Nephron (organoid): ENCODE measurements around the gene FBLN2.

Experiments
- H3K27ac Mint-ChIP-seq, 3 experiments: 2 replicates each; pipeline ENCODE4 v1.8.0; 2020; ENCODE audit warnings: mixed read lengths in 3 of 3, mild to moderate bottlenecking in 2 of 3, moderate library complexity in 1 of 3
- H3K27me3 Mint-ChIP-seq: 2 replicates; pipeline ENCODE4 v1.8.0; 2021; ENCODE audit warnings: low read depth, mild to moderate bottlenecking, moderate library complexity, mixed read lengths
- H3K36me3 Mint-ChIP-seq: 2 replicates; pipeline ENCODE4 v1.8.0; 2020; ENCODE audit warnings: low read depth, mixed read lengths
- H3K4me1 Mint-ChIP-seq: 2 replicates; pipeline ENCODE4 v1.8.0; 2020; ENCODE audit warnings: mixed read lengths
- H3K4me3 Mint-ChIP-seq, 3 experiments: 2 replicates each; pipeline ENCODE4 v1.8.0; 2020; ENCODE audit warnings: mild to moderate bottlenecking in 3 of 3, mixed read lengths in 3 of 3, moderate library complexity in 2 of 3
- H3K9me3 Mint-ChIP-seq: 2 replicates; pipeline ENCODE4 v1.8.0; 2020; ENCODE audit warnings: mixed read lengths
- CTCF ChIP-seq, 3 experiments: fragments of 200-600 bp; sonication (generic); IDR thresholded peaks; one replicate each; pipeline ENCODE4 v1.5.0; 2021; ENCODE audit warnings: antibody characterized with exemption in 3 of 3; ENCODE audit not compliant: unreplicated experiment in 3 of 3

The FBLN2 gene

GRCh38 chr3:13629644-13630043 lies 80.7 kb downstream of the FBLN2 start:
- H3K27ac Mint-ChIP-seq, result no peak overlapping the region
- H3K4me3 Mint-ChIP-seq, result no peak overlapping the region
- no peak for TF ChIP-seq CTCF (IDR thresholded peaks at IDR 0.05; ENCODE audit: unreplicated experiment in 3 of 3)
- H3K9me3 Mint-ChIP-seq, result no peaks in the 10 kb centered on the region
- H3K36me3 Mint-ChIP-seq, result peaks cover 8% of the 10 kb centered on the region
- no peaks in the 10 kb centered on the region for H3K4me1 Mint-ChIP-seq
- peaks cover 7% of the 10 kb centered on the region for H3K27me3 Mint-ChIP-seq

- Mint-ChIP-seq H3K27me3 (peaks cover 7% of the 10 kb centered on the region), H3K27ac (no peak overlapping the region), H3K9me3 (no peaks in the 10 kb centered on the region), H3K4me1 (no peaks in the 10 kb centered on the region), H3K4me3 (no peak overlapping the region), H3K36me3 (peaks cover 4% of the 10 kb centered on the region)
- TF ChIP-seq CTCF (IDR thresholded peaks at IDR 0.05; ENCODE audit: unreplicated experiment in 3 of 3), result no peak
Measured at GRCh38 chr3:13631256-13631655, 82.3 kb downstream of the FBLN2 start.

- Mint-ChIP-seq H3K4me1 (no peaks in the 10 kb centered on the region), H3K9me3 (no peaks in the 10 kb centered on the region), H3K27me3 (peaks cover 3% of the 10 kb centered on the region), H3K36me3 (peaks cover 4% of the 10 kb centered on the region), H3K27ac (no peak overlapping the region), H3K4me3 (no peak overlapping the region)
- TF ChIP-seq CTCF (IDR thresholded peaks at IDR 0.05; ENCODE audit: unreplicated experiment in 3 of 3), result no peak
Measured at GRCh38 chr3:13633176-13633575, 84.3 kb downstream of the FBLN2 start.

- no peak for TF ChIP-seq CTCF (IDR thresholded peaks at IDR 0.05; ENCODE audit: unreplicated experiment in 3 of 3)
- H3K27ac Mint-ChIP-seq, result no peak overlapping the region
- H3K4me1 Mint-ChIP-seq, result no peaks in the 10 kb centered on the region
- peaks cover 9% of the 10 kb centered on the region for H3K27me3 Mint-ChIP-seq
- peaks cover 4% of the 10 kb centered on the region for H3K36me3 Mint-ChIP-seq
- H3K4me3 Mint-ChIP-seq, result no peak overlapping the region
- no peaks in the 10 kb centered on the region for H3K9me3 Mint-ChIP-seq
Measured at GRCh38 chr3:13634151-13634550, 85.2 kb downstream of the FBLN2 start.

GRCh38 chr3:13634615-13635014 lies 85.7 kb downstream of the FBLN2 start:
- Mint-ChIP-seq H3K9me3 (no peaks in the 10 kb centered on the region), H3K4me1 (no peaks in the 10 kb centered on the region), H3K4me3 (no peak overlapping the region), H3K36me3 (no peaks in the 10 kb centered on the region), H3K27me3 (peaks cover 10% of the 10 kb centered on the region), H3K27ac (no peak overlapping the region)
- no peak for TF ChIP-seq CTCF (IDR thresholded peaks at IDR 0.05; ENCODE audit: unreplicated experiment in 3 of 3)

- TF ChIP-seq CTCF (IDR thresholded peaks at IDR 0.05; ENCODE audit: unreplicated experiment in 3 of 3), result no peak
- Mint-ChIP-seq H3K36me3 (no peaks in the 10 kb centered on the region), H3K4me3 (no peak overlapping the region), H3K27ac (no peak overlapping the region), H3K9me3 (no peaks in the 10 kb centered on the region), H3K4me1 (no peaks in the 10 kb centered on the region), H3K27me3 (peaks cover 17% of the 10 kb centered on the region)
Measured at GRCh38 chr3:13636186-13636585, 87.3 kb downstream of the FBLN2 start.
